IPS-20b (cell line): Measurements from ENCODE around the gene ENDOV.

ENCODE experiments used
- H3K27ac ChIP-seq: one replicate; pipeline ENCODE4 v1.5.1; 2013; ENCODE audit warnings: low read length
- H3K27me3 ChIP-seq: 2 replicates; pipeline ENCODE4 v1.6.1; 2013; ENCODE audit warnings: mild to moderate bottlenecking, low read length, inconsistent platforms; ENCODE audit not compliant: insufficient read depth
- H3K36me3 ChIP-seq: 2 replicates; pipeline ENCODE4 v1.6.1; 2013; ENCODE audit warnings: low read depth, mild to moderate bottlenecking, inconsistent platforms, low read length, moderate library complexity; ENCODE audit not compliant: insufficient read depth
- H3K4me1 ChIP-seq: 2 replicates; pipeline ENCODE4 v1.6.1; 2013; ENCODE audit warnings: mild to moderate bottlenecking, control low read depth, inconsistent platforms, low read length, moderate library complexity; ENCODE audit not compliant: insufficient read depth
- H3K4me3 ChIP-seq: 2 replicates; pipeline ENCODE4 v1.5.1; 2013; ENCODE audit warnings: mild to moderate bottlenecking, low read length, inconsistent platforms
- H3K9ac ChIP-seq: 2 replicates; pipeline ENCODE4 v1.6.1; 2013; ENCODE audit warnings: low read depth, mild to moderate bottlenecking, inconsistent platforms, low read length, moderate library complexity
- H3K9me3 ChIP-seq: 2 replicates; pipeline ENCODE4 v1.6.1; 2013; ENCODE audit warnings: mild to moderate bottlenecking, low read depth, low read length, inconsistent platforms; ENCODE audit not compliant: insufficient read depth

ENDOV gene

DNA sequence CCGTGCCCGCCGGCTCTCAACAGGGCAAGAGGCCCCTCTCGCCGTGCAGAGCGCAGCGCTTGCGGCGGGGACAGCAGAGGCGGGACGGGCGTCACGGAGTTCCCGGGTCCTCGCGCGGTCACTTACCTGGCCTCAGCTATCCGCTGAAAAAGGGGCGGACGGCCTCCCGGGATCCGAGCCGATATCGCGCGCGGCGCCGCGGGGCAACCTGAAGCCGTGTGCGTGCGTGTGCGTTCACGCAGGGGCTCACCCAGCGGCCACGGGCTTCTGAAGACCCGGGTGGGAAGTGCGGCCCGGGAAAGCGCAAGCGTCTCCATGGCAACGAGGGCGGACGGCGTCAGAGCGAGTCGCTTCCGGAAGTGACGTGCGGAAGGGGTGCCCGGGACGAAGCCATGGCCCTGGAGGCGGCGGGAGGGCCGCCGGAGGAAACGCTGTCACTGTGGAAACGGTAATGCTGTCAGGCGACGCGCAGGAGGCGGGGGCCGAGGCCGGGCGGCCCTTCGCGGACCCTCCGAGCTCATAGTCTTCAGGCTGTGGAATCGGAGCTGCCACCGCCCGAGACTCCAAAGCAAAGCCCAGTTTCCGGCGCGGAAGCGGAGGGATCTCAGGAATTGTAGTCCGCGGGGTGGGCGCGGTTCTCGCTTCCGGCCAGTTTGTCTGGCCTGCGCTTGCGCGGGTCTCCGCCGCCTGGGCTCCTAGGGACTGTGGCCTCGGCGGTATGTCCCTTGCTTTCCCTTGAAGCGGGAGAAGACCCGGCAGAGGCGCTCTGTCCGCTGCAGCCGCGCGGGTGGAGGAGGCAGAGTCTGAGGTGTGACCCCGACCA is at the start of gene ENDOV:
Gene ENDOV, plus strand, starts transcription at position 365 of the 823 bp plus-strand sequence. Its CDS starts 28 bp downstream, at position 393.
- peak within 1 kb of the TSS; percentile 84 for H3K27ac ChIP-seq
- peaks cover 6% of the 10 kb centered on the region; the same call in 1 of the 2 replicates for H3K36me3 ChIP-seq
- no peaks in the 10 kb centered on the region for H3K9me3 ChIP-seq
- 0 out of 2 replicates have a peak, but pooled peaks cover 3% of the 10 kb centered on the region for H3K4me1 ChIP-seq
- peak within 1 kb of the TSS; percentile 98 for H3K4me3 ChIP-seq
- H3K27me3 ChIP-seq: peaks cover 25% of the 10 kb centered on the region
- H3K9ac ChIP-seq: peak within 1 kb of the TSS; percentile 91

GRCh38 chr17:80365983-80366382 is 49.0 kb upstream of the ENDOV start:
- H3K27ac ChIP-seq: no peak overlapping the region
- H3K9me3 ChIP-seq: no peaks in the 10 kb centered on the region
- H3K4me1 ChIP-seq: no peaks in the 10 kb centered on the region
- no peak overlapping the region for H3K9ac ChIP-seq
- H3K4me3 ChIP-seq: no peak overlapping the region
- H3K36me3 ChIP-seq: peaks cover 71% of the 10 kb centered on the region
- H3K27me3 ChIP-seq: no peaks in the 10 kb centered on the region

DNA sequence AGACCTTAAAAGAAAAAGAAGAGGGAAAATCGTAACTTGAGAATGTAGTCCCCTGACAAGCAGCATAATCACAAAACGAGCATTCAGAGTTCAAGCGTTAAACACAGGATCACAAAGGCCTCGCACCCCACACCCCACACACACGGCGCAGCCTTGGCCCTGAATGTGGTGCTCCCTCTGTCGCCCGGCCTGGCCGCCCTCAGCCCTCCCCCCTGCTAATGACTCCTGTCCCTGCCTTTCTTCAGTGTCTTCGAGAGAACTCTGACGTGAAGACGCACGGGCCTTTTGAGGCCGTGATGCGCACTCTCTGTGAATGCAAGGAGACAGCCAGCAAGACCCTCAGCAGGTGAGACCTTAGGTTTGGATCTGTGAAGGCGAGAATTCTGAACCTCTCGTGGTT is 47.5 kb upstream of the ENDOV start:
- H3K36me3 ChIP-seq: peaks cover 69% of the 10 kb centered on the region
- H3K4me3 ChIP-seq: no peak overlapping the region
- no peaks in the 10 kb centered on the region for H3K9me3 ChIP-seq

GRCh38 chr17:80371196-80371595 is 43.8 kb upstream of the ENDOV start:
- H3K27me3 ChIP-seq: no peaks in the 10 kb centered on the region
- H3K4me3 ChIP-seq: no peak overlapping the region
- H3K27ac ChIP-seq: no peak overlapping the region
- no peaks in the 10 kb centered on the region for H3K9me3 ChIP-seq
- H3K4me1 ChIP-seq: no peaks in the 10 kb centered on the region; the same call in 1 of the 2 replicates
- no peak overlapping the region for H3K9ac ChIP-seq
- peaks cover 65% of the 10 kb centered on the region for H3K36me3 ChIP-seq

More for the DNA sequence above, 47.5 kb upstream of the ENDOV start:
- Histone ChIP-seq H3K4me1 (no peaks in the 10 kb centered on the region), H3K27ac (no peak overlapping the region), H3K27me3 (no peaks in the 10 kb centered on the region), H3K9ac (no peak overlapping the region)

GRCh38 chr17:80372456-80372855 is 42.5 kb upstream of the ENDOV start:
- Histone ChIP-seq H3K9me3 (no peaks in the 10 kb centered on the region), H3K4me1 (no peaks in the 10 kb centered on the region; the same call in 1 of the 2 replicates), H3K27me3 (no peaks in the 10 kb centered on the region), H3K27ac (no peak overlapping the region), H3K36me3 (peaks cover 78% of the 10 kb centered on the region), H3K4me3 (no peak overlapping the region), H3K9ac (no peak overlapping the region)

- Histone ChIP-seq H3K27ac (no peak overlapping the region), H3K9ac (no peak overlapping the region), H3K36me3 (peaks cover 78% of the 10 kb centered on the region), H3K9me3 (no peaks in the 10 kb centered on the region), H3K27me3 (no peaks in the 10 kb centered on the region), H3K4me3 (no peak overlapping the region), H3K4me1 (no peaks in the 10 kb centered on the region; the same call in 1 of the 2 replicates)
These were observed 41.9 kb upstream of the ENDOV start for GRCh38 chr17:80372922-80373570.

DNA sequence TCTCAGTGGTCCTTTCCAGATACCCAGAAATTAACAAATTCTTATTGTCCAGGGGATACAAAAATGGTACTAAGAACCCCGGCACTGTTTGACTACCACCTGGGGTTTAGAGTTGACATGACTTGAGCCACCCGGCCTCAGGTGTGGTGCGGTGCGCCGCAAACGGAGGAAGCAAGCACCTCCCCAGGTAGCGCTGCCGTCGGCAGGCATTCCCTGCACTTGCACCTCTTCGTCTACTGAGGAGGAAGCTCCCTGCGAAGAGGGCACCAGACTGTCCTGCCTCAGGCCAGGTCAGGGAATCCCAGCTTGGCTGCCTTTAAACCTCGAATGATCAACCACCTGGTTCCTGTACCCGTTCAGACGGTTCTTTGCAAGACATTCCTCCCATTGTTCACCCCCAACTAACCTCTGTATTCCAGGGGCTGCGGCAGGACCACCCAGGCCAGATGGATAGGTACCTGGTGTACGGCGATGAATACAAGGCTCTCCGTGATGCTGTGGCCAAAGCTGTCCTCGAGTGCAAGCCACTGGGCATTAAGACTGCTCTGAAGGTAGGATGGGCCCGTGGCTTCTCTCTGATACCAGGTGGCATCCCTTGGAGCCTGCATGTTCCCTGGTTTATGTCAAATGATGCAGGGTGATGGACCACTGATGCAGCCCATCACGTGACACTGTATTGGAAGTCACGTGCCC is 40.8 kb upstream of the ENDOV start:
- Histone ChIP-seq H3K27ac (no peak overlapping the region), H3K36me3 (peaks cover 81% of the 10 kb centered on the region), H3K27me3 (no peaks in the 10 kb centered on the region), H3K4me3 (no peak overlapping the region), H3K9ac (no peak overlapping the region), H3K4me1 (no peaks in the 10 kb centered on the region; the same call in 1 of the 2 replicates), H3K9me3 (no peaks in the 10 kb centered on the region)

DNA sequence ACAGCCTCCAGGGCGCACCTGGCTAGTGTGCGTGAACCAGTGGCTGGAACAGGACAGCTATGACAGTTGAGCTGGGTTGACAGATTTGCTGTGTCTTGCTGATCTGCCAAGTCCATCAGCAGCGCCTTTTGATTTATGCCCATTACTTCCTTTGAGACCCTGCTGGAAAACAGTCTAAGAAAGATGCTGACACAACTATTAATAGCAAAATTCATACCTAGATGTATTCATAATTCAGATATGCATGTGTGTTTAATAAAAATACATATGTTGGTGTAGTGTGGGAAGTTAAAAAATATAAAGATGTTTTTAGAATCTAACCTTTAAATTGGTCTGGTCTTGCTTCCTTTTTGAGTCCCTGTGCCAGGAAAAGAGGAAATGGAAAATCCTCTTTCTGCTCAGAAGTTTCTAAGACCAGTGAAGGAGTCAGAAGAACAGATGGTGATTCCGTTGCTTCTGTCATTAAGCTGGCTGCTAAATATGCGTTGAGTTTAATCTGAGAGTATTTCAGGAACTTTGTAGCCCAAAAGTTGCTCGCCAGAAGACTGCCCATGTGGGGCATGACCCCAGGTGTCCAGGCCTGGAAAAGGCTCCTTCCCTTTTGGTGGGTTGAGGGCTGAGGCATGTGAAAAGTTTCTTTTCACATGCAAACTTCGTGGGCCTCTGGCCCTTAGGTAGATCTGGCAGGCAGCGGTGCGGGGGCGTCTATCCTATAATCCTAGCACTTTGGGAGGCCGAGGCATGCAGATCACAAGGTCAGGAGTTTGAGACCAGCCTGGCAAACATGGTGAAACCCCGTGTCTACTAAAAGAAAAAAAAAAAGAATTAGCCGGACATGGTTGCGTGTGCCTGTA is 40.0 kb upstream of the ENDOV start:
- Histone ChIP-seq H3K9ac (no peak overlapping the region), H3K27me3 (no peaks in the 10 kb centered on the region), H3K4me3 (no peak overlapping the region), H3K9me3 (no peaks in the 10 kb centered on the region), H3K27ac (no peak overlapping the region), H3K36me3 (peaks cover 81% of the 10 kb centered on the region), H3K4me1 (no peaks in the 10 kb centered on the region; the same call in 1 of the 2 replicates)

DNA sequence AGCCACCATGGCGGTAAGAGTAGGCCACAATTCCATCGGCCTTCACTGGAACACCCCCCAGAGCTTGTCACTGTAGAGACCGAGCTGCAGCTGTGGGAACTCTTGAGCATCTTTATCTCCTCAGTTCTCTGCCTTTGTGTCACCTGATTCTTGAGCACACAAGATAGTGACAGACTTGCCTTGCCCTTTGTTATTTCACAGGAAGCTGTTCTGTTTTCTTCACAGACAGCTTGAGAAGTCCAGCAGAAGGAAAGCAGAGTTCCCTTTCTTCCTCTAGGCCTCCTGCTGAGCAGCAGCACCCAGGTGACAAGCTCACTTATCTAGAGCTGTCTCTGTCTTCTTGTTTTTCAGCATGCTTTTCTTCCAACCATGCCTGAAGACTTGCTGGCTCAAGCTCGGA is 38.4 kb upstream of the ENDOV start:
- no peaks in the 10 kb centered on the region for H3K9me3 ChIP-seq
- H3K36me3 ChIP-seq: peaks cover 82% of the 10 kb centered on the region
- H3K27me3 ChIP-seq: no peaks in the 10 kb centered on the region
- no peak overlapping the region for H3K4me3 ChIP-seq
- H3K27ac ChIP-seq: no peak overlapping the region
- H3K4me1 ChIP-seq: no peaks in the 10 kb centered on the region; the same call in 1 of the 2 replicates
- H3K9ac ChIP-seq: no peak overlapping the region

- no peaks in the 10 kb centered on the region; the same call in 1 of the 2 replicates for H3K4me1 ChIP-seq
- no peaks in the 10 kb centered on the region for H3K9me3 ChIP-seq
- peaks cover 83% of the 10 kb centered on the region for H3K36me3 ChIP-seq
- no peaks in the 10 kb centered on the region for H3K27me3 ChIP-seq
- H3K9ac ChIP-seq: no peak overlapping the region
- H3K4me3 ChIP-seq: no peak overlapping the region
- H3K27ac ChIP-seq: no peak overlapping the region
These were observed 37.2 kb upstream of the ENDOV start for GRCh38 chr17:80377798-80378197.

- H3K9me3 ChIP-seq: no peaks in the 10 kb centered on the region
- no peak overlapping the region for H3K4me3 ChIP-seq
- no peaks in the 10 kb centered on the region; the same call in 1 of the 2 replicates for H3K4me1 ChIP-seq
- no peak overlapping the region for H3K27ac ChIP-seq
- peaks cover 83% of the 10 kb centered on the region for H3K36me3 ChIP-seq
- H3K27me3 ChIP-seq: no peaks in the 10 kb centered on the region
- H3K9ac ChIP-seq: no peak overlapping the region
These were observed 35.6 kb upstream of the ENDOV start for GRCh38 chr17:80379348-80379747.
